Kidney (tissue), 14 donors: Measurements from ENCODE around the gene SAMD4A. TPM values are rescaled to one million over a fixed set of nuclear protein-coding genes. Genes with fewer than 3 reads are reported as not detected.

Experiments
- DNase-seq, 5 donors: peaks; one replicate each; pipeline ENCODE4 v3.0.0-alpha.2; 2013 to 2020
- FAIRE-seq: peaks from 2 replicates; lab custom pipeline; 2012; peaks lifted over from hg19 to GRCh38; lab: Jason Lieb, UNC
- H3K27ac ChIP-seq, 2 donors: one replicate each; pipeline ENCODE4 v1.7.0; 2013; ENCODE audit warnings: low read depth in 2 of 2, low read length in 2 of 2, inconsistent platforms in 1 of 2
- H3K27me3 ChIP-seq: one replicate; pipeline ENCODE4 v1.7.1; 2013; ENCODE audit warnings: low read length, inconsistent platforms; ENCODE audit not compliant: control insufficient read depth, insufficient read depth
- H3K36me3 ChIP-seq, 3 donors: one replicate each; pipeline versions ENCODE4 v1.7.0 to v1.7.1; 2013; ENCODE audit warnings: low read length in 3 of 3, control low read depth in 1 of 3, inconsistent platforms in 1 of 3; ENCODE audit not compliant: insufficient read depth in 3 of 3, control insufficient read depth in 2 of 3
- H3K4me1 ChIP-seq, 3 donors: one replicate each; pipeline versions ENCODE4 v1.7.0 to v1.7.1; 2013; ENCODE audit warnings: low read length in 3 of 3, inconsistent platforms in 1 of 3, low read depth in 1 of 3; ENCODE audit not compliant: control insufficient read depth in 2 of 3, insufficient read depth in 2 of 3
- H3K4me3 ChIP-seq, 3 donors: one replicate each; pipeline versions ENCODE4 v1.7.0 to v1.8.1; 2013; ENCODE audit warnings: low read length in 3 of 3, control low read depth in 1 of 3, inconsistent platforms in 1 of 3
- H3K9ac ChIP-seq, 3 donors: one replicate each; pipeline versions ENCODE4 v1.7.0 to v1.7.1; 2013; ENCODE audit warnings: low read length in 3 of 3, control low read depth in 1 of 3, inconsistent platforms in 1 of 3
- H3K9me3 ChIP-seq, 3 donors: one replicate each; pipeline versions ENCODE4 v1.7.0 to v1.7.1; 2013; ENCODE audit warnings: low read length in 3 of 3, control low read depth in 1 of 3, inconsistent platforms in 1 of 3; ENCODE audit not compliant: control insufficient read depth in 2 of 3, insufficient read depth in 1 of 3
- CTCF ChIP-seq: IDR thresholded peaks from 3 replicates; pipeline ENCODE4 v1.5.1; 2012; ENCODE audit warnings: mild to moderate bottlenecking, moderate library complexity, borderline replicate concordance; ENCODE audit not compliant: insufficient read depth; ENCODE audit errors: extremely low read depth
- intact Hi-C: fragments of 100-400 bp; cut with DNase I; formaldehyde crosslinking; loops from one replicate; pipeline ENCODE4 v1.11.1; 2022
- polyA plus RNA-seq: library from polyadenylated mRNA; stranded (reverse); fragments of 350-450 nt; fragmentation: Illumina TruSeq; extraction: RNeasy Lipid Tissue Mini Kit (QIAGEN cat#74804); gene quantifications from one replicate; pipeline ENCODE4 v1.2.3, GENCODE V29; 2014; ENCODE audit warnings: low read depth, low replicate concordance; ENCODE audit not compliant: insufficient read depth
- total RNA-seq: library from RNA; stranded (reverse); fragmentation: NEBNext Ultra II Directional; extraction: Animal tissue kit (Norgen Biotek cat#: 25700); gene quantifications from one replicate; pipeline ENCODE4 v1.2.1, GENCODE V29; 2021
- donor health status: control.
- donor health status: control.
- donor health status: control.
- donor health status: control.
- donor health status: control.
- donor health status: DM: yes; HTN: yes; CAD: no.
- donor health status: Normal renal cell carcinoma (clear cell type).

Gene SAMD4A
- total and polyA plus RNA-seq, 2 donors from 2014 or later, result 7.4 to 46.5 TPM

GRCh38 chr14:54758041-54758440 lies 191.1 kb downstream of the SAMD4A start:
- no peak for TF ChIP-seq CTCF
- no peak overlapping the region for H3K27ac ChIP-seq
- intact Hi-C loops, result no loop called here
- FAIRE-seq (no peak), DNase-seq (no peak)
- no peaks in the 10 kb centered on the region for H3K4me1 ChIP-seq
- no peaks in the 10 kb centered on the region for H3K27me3 ChIP-seq
- no peaks in the 10 kb centered on the region for H3K9me3 ChIP-seq
- H3K4me3 ChIP-seq, result no peak overlapping the region
- no peak overlapping the region for H3K9ac ChIP-seq
- H3K36me3 ChIP-seq, result peaks cover 0 to 2% (median 0%) of the 10 kb centered on the region in 3 donors

- FAIRE-seq (no peak), DNase-seq (no peak)
- no peak overlapping the region for H3K9ac ChIP-seq
- intact Hi-C loops, result no loop called here
- no peaks in the 10 kb centered on the region for H3K27me3 ChIP-seq
- H3K36me3 ChIP-seq, result peaks cover 0 to 3% (median 2%) of the 10 kb centered on the region in 3 donors
- no peak overlapping the region for H3K27ac ChIP-seq
- no peaks in the 10 kb centered on the region for H3K9me3 ChIP-seq
- no peak overlapping the region for H3K4me3 ChIP-seq
- no peak for TF ChIP-seq CTCF
- no peaks in the 10 kb centered on the region for H3K4me1 ChIP-seq
Measured at GRCh38 chr14:54759982-54760585, 193.2 kb downstream of the SAMD4A start.

GRCh38 chr14:54760866-54761575 lies 194.1 kb downstream of the SAMD4A start:
- Histone ChIP-seq H3K27me3 (no peaks in the 10 kb centered on the region), H3K27ac (no peak overlapping the region), H3K9ac (no peak overlapping the region), H3K9me3 (no peaks in the 10 kb centered on the region), H3K4me1 (no peaks in the 10 kb centered on the region), H3K36me3 (peaks cover 0 to 3% (median 2%) of the 10 kb centered on the region in 3 donors), H3K4me3 (no peak overlapping the region)
- intact Hi-C loops, result no loop called here
- TF ChIP-seq CTCF, result no peak
- FAIRE-seq (no peak), DNase-seq (no peak)
